HG03442 (cell line): ENCODE results near the gene SAP130.

ENCODE experiments used
- ATAC-seq: cut with Tn5 transposase; IDR thresholded peaks from one replicate; pipeline ENCODE4 v1.9.1; 2021; ENCODE audit warnings: mild to moderate bottlenecking, moderate library complexity; ENCODE audit not compliant: unreplicated experiment

SAP130 gene

DNA sequence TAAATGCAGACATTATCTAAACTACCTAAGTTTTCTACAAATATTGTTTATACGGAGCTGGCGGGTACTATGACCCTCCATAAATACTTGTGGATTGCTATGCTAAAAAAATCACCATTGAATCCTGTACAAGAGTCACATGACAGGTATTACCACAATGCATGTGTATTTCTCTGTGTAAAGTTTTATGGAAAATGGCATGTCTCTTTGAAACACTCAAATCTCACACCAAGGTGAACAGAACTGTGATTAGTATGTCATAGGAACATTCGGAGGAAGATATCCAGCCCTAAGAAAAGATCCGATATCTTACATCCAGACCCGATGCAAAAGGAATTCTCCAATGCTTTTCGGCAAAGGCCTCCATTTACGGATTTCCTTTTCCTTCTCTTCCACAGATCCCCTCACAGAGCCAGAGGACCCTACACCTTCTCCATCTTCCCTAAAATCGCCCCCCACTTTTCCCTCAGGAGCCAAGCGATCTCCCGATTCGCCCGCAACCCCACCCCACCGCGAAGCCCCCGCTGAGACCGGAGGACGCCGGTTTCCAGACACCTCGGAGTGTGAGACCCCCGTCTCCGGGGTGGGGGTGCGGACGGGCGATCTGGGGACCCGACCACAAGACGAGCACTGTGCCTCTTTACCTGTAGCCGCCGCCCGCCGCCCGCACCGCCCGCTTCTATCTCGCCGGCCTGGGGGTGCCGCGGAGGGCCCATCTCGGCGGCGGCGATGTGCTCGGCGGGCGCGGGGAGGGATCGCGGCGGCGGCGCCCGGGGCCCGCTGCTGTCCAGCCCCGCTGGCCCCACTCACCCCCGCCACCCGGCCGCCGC, 1.2 kb downstream of the SAP130 start:
- no peak for ATAC-seq

DNA sequence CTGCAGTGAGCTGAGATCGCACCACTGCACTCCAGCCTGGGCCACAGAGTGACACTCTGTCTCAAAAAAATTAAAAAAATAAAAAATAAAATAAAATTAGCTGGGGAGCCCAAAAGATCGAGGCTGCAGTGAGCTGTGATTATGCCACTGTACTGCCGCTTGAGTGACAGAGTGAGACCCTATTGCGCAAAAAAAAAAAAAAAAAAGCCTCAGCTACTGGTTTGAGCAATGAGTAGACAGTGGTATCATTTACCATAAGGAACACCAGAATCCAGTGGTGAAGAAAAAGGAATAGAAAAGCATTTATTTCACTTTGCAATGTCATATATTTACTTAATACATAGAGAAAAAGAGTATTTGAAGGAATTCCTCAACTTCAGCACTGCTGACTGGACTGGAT, 3.0 kb downstream of the SAP130 start:
- ATAC-seq, result no peak

DNA sequence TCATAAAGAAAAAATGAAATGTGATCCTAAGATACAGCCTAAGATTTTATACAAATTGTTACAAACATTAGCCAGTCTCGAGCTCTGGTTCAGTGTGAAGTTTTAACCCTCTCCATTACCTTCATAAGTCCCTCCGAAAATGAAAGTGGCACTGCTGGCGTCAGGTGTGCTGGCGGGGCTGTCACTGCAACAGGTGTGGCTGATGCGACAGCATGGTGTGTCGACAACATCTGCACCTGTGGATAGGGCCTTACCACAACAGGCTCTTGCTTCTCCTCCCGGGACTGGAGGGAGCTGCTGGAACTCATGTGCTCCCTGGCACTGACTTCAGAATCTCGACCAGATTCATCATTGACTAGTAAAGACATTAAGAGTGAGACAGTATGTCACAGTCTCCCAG, 10.3 kb downstream of the SAP130 start:
- ATAC-seq, result no peak

DNA sequence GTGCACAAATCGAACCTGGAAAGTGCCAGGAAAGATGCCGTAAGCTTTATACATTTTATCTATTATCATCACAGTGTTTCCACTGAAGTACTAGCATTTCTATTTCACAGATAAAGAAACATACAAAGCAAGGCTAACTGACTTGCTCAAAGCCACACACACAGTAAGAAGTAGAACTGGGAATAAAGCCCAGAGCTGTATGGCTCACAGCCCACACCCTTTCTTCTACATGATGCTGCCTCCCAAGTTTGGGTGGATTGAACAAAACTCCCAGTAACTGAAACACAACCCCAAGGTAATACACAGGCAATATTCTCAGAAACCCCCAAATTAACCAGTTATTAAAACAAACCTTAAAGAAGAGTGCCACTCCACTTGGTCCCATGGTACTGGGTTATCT, 11.2 kb downstream of the SAP130 start:
- no peak for ATAC-seq

DNA sequence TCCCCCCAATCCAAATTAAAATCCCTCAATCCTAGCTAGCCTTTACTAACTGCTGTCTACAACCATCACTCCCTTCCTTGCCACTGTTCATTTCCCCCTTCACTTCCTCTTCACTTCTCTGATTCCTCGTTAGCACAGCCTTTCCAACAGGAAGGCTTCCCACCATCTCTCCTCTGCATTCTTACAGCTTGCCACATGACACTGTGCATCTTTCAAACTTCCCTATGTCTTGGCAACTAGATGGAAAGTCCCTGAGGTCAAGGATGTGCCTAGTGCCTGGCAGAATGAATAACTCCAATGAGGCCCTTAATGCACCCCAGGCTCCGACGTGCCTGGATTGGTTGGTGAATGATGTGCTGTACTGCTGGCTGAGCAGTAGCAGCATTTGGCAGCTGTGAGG, 15.2 kb downstream of the SAP130 start:
- no peak for ATAC-seq

DNA sequence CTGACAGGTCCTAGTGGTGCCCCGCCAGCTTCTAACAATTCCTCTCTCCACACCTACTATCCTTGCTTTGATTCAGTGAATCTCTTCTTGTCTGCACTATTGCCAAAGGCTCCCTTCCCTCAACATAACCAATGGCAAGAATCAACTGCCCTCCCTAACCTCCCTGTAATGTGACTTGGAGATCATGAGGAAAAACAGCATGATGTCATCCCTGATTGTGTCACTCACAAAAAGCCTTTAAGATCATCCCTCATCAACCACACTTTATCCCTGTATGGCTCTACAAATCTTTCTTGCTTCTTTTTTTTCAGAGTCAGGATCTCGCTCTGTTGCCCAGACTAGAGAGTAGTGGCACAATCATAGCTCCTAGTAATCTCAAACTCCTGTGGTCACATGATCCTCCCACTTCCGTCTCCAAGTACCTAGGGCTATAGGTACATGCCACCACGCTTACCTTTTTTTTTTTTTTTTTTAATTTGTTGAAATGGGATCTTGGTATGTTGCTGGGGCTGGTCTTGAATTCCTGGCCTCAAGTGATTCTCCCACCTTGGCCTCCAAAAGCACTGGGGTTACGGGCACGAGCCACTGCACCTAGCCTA, 19.7 kb downstream of the SAP130 start:
- ATAC-seq, result no peak

DNA sequence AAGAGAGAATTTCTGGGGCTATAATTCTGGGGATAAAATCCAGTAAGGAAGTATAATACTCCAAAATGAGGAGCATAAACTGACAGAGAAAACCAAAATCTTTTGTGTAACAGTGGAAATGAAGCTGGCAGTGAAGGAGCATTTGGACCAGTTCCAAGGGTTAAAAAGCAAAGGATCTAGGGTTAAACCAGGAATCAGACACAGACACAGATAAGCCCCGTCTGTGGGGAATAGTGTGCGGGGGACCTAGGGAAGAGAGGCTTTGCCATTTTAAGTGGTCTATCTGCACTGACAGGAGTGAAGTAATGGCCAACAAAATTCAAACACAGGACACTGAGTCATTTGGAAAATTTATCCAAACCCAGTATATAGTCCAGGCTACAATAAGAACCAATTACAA, 23.4 kb downstream of the SAP130 start:
- ATAC-seq, result no peak

DNA sequence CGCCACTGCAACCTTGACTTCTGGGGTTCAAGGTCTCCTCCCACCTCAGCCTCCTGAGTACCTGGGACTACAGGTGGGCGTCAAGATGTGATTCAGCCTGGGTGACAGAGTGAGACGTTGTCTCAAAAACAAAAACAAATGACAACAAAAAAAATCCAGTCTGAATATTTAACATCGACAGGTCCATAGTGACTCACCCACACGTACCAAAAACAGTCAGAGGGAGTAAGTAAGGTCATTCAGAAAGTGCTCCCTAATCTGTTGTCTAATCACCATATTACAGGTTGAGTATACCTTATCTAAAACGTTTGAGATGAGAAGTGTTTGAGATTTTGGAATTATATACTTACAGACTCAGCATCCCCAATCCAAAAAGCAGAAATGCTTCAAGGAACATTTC, 24.4 kb downstream of the SAP130 start:
- ATAC-seq, result no peak

DNA sequence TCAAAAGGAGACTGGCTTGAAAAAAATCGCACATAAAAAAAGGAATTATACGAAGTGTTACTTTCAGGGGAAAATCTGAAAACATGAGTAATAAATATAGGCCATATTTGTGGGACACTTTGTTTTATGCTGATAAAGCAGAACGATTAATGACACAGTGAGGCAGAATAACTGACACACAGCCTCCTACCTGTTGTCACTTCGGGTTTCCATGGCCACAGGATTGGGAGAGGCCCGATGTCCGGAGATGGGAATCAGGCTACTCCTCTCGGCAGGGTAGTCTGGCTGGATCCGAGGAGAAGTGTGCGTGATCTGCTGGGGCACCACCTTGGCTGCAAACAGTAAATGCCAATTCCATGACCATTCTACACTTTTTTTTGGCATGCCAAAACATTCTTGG, 31.7 kb downstream of the SAP130 start:
- no peak for ATAC-seq

DNA sequence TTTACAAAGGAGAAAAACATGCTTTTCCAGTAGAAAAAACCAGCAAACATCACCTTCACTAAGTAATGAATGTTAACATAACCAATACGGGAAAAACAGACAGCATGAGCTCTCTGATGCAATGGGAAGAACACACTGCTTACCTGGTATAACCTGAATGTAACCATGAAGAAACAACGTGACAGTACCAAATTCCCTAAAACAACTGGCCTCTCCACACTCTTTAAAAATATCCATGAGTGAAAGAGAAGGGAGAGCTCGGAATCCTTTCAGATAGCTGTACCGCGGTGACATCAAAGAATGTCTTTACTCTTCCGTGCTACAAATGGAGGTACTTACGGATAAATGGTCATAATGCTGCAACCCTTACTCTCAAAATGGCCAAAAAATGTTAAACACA, 32.1 kb downstream of the SAP130 start:
- ATAC-seq, result no peak

DNA sequence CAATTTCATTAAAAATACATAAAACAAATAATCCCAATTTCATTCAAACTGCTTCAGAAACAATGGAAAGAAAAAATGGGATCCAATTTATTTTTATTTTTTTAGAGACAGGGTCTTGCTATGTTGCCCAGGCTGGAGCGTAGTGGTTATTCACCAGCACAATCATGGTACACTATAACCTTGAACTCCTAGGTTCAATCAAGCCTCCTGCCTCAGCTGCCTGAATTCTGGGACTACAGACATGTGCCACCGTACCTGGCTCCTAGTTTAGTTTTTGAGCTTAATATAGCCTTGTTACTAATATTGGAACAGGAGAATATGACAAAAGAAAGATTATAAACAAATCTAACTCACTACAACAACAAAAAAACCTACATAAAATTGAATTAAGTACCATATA, 34.2 kb downstream of the SAP130 start:
- no peak for ATAC-seq

DNA sequence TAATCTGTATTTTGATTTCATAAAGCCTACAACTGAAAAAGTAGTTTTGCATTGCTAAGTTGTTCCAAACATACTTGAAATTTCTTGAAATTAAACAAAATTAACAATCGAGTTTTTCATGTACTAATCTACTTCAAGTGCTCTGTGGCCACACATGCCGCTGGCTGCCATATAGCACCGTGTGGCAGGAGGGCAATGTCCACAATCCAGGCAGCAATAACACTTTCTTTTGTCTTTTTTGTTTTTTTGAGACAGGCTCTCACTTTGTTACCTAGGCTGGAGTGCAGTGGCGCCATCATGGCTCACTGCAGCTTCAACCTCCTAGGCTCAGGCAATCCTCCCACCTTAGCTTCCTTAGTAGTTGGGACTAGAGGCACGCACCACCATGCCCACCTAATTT, 36.1 kb downstream of the SAP130 start:
- no peak for ATAC-seq

DNA sequence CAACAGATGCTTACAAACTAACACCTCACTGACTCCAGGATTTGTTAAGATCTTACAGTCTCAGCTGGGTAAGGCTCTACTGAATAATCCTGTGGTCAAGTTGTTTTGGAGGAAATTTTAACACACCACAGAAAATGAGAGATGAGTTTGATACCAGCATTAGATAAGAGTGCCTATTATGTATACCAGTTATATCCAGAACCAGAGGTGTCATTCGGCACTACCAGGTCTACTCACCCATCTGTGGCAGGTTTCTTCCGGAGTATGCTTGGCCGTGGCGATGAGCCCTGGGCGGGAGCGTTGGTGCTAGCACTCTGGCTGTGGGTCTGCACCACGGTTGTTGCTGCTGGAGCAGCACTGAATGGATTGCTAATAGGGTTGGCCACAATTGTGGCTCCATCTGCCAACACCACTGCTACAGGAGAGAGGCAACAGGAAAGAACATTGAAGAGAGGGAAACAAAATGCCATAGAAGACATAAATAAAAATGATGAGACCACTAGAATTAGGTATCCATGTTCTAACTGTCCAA, 41.2 kb downstream of the SAP130 start:
- ATAC-seq, result no peak

DNA sequence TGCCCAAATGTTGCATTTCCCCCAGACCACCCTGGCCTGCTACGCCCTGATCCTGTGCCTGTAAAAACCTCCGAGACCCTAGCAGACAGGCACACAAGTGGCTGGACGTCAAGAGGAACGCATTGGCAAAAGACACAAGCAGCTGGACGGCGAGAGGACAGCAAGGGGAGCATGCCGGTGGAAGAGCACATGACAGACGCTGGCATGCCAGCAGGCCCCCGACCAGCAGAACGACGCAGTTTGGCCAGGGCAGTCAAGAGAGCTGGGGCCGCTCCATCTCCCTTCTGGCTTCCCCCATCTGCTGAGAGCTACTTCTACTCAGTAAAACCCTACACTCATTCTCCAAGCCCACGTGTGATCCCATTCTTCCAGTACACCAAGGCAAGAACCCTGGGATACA, 42.1 kb downstream of the SAP130 start:
- no peak for ATAC-seq

DNA sequence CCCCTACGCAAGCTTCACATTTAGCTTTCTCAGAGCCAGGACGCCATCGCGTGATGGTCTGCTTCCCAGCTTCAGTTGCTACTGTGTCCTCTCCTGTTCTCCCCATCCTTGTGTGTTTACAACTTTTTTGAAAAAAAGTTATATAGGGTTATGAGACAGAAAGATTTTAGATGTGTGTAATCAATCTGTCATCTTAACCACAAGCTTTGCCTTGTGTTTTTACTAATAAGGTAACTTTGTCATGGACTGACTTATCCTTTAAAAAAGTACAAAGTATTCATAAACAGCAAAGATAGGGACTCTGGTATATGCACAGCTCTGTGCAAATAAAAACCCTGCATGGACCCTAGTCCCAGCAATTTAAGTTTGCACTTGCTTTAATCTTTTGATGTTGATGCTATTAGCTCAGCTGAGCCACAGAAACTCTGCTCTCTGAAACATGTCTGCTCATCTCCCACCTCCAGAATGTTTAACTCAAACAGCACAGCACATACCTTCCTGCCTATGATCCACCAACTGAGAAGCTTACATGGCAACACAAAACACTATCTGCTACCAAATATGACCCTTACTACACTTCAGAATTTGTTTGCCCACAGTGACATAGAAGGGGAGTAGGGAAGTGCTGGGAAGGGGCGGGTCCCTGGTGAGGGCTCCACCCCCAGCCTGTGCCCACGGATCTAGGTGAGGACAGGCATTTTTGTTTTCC, 42.7 kb downstream of the SAP130 start:
- no peak for ATAC-seq

DNA sequence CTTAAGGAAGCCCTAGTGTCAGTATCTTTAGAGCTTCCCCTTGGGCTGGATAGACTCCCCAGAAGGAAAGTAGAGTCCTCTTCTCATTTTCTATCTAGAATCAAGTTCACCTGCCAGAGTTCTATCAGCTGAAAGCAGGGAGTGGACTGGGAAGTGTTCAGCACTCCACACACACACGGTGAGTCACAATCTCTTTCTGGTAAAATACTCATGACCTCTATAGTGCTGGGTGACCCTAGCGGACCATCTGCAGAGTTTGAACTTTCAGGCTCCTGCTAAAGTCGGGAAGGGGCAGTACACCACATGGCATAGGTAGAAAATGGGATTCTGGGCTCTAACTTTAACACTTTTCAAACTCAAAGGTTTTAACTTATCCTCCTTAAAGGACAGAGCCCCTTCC, 43.3 kb downstream of the SAP130 start:
- no peak for ATAC-seq

DNA sequence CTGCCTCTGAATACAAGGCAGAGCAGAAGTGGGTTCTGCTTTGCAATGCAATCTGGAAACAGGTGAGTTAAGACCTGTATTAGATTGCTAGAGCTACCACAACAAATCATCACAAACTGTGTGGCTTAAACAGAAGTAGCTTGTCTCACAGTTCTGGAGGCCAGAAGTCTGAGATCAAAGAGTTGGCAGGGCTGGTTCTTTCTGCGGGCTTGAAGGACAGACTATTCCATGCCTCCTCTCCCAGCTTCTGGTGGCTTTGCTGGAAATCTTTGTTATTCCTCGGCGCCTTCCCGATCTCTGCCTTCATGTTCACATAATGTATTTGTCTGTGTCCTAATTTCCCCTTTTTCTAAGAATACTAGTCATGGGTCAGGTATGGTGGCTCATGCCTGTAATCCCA, 58.4 kb downstream of the SAP130 start:
- ATAC-seq, result no peak

DNA sequence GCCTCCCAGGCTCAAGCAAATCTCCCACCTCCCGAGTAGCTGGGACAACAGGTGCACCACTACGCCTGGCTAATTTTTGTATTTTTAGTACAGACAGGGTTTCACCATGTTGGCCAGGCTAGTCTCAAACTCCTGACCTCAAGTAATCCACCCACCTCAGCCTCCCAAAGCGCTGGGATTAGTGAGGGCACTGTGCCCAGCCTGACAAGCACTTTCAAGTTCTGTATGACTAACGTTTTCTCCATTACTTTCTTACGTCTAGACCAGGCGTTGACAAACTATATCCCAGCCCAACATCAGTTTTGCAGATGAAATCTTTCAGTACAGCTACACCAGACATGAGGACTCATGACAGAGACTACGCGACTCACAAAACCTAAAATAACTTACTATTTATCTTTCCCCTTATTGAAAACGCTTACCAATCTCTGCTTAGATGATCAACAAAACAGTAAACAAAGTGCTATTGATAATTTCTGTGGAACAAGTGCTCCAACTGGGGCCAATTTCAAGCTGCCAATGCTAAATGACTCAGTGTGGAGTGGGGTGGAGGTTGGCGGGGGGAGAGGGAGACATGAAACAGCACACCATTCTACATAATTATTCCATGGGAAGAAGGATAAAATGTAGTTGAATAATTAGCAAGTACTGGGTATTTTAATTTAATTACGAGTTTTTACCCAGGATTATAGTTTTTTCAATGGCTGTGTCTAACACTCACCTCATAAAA, 59.1 kb downstream of the SAP130 start:
- no peak for ATAC-seq

DNA sequence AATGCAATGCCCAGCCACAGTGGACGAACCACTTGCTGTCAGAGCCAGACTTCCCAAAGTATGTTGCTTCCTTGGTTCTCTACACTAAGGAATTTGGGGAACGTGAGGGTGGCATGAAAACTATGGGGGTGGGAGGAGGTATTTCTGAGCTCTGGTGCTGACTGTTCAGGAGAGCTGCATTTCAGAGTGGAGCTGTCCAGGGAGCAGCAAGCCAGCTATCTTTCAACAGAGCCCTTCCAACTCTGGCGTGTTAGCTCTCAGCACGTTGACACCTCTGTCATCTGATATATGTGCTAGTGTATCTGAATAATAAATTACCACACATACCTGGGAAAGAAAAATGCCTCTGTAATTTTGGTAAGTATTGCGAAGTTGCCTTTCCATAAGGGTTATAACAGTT, 66.1 kb downstream of the SAP130 start:
- ATAC-seq, result no peak

DNA sequence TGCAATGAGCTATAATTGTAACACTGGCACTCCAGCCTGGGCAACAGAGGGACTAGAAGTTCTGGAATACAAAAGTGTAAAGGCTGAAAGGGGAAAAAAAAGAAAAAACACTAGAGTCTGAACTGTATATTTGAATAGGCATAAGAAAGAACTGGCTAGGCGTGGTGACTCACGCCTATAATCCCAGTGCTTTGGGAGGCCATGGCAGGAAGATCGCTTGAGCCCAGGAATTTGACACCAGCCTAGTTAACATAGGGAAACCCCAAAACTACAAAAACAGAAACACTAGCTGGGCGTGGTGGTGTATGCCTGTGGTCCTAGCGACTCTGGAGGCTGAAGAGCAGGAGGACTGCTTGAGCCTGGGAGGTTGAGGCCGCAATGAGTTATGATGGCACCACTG, 70.6 kb downstream of the SAP130 start:
- ATAC-seq, result no peak

DNA sequence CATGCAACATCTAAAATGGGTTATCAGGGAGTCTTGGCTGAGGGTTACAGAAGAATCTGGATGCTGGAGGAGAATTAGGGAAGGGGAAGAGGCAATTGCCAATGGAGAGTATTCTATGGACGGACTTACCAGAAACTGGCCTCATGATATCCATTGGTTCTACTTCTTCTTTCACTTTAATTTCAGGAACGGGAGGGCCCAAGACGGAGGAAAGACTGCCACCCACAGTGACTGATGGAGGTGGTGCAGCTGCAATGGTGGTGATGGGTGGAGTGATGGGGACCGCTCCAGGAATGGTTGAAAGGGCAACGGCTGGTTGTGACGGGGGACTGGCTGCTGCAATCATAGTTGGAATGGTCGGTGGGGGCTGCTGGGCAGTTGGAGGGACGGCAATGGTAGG, 73.0 kb downstream of the SAP130 start:
- ATAC-seq, result no peak
